ENCODE results near the gene PLA2G4D. TPM values are rescaled to one million over a fixed set of nuclear protein-coding genes. Genes with fewer than 3 reads are reported as not detected.

The PLA2G4D gene
- polyA plus RNA-seq, result 1 to 10 TPM; 1.0 to 4.5 TPM

GRCh38 chr15:42094512-42094963 lies at the start of gene PLA2G4D:
Gene PLA2G4D (minus strand): TSS chr15:42094562. CDS start chr15:42094459, 103 bp downstream.
- WGBS, 2 donors, result 48 to 60% methylated on average over 6 of the region's 6 CpGs
- no peak within 1 kb of the TSS for H3K27ac ChIP-seq (ENCODE audit: low read depth in 2 of 2, low read length in 1 of 2)
- H3K9me3 ChIP-seq (ENCODE audit: control insufficient read depth in 2 of 2, insufficient read depth in 1 of 2, low read depth in 1 of 2, low read length in 1 of 2), result no peaks in the 10 kb centered on the region
- H3K4me1 ChIP-seq (ENCODE audit: control insufficient read depth in 2 of 2, insufficient read depth in 2 of 2, low read length in 1 of 2), result peaks cover 0 to 22% of the 10 kb centered on the region in 2 donors
- no peak within 1 kb of the TSS for H3K4me3 ChIP-seq (ENCODE audit: low read depth in 1 of 2, low read length in 2 of 2)
- H3K36me3 ChIP-seq (ENCODE audit: control insufficient read depth in 2 of 2, insufficient read depth in 2 of 2, low read length in 1 of 2), result no peaks in the 10 kb centered on the region
- H3K27me3 ChIP-seq (ENCODE audit: control insufficient read depth in 1 of 2, insufficient read depth in 2 of 2, low read length in 2 of 2), result no peaks in the 10 kb centered on the region

- Histone ChIP-seq H3K9me3 (ENCODE audit: control insufficient read depth in 2 of 2, insufficient read depth in 1 of 2, low read depth in 1 of 2, low read length in 1 of 2) (no peaks in the 10 kb centered on the region), H3K4me3 (ENCODE audit: low read depth in 1 of 2, low read length in 2 of 2) (no peak overlapping the region), H3K36me3 (ENCODE audit: control insufficient read depth in 2 of 2, insufficient read depth in 2 of 2, low read length in 1 of 2) (no peaks in the 10 kb centered on the region), H3K4me1 (ENCODE audit: control insufficient read depth in 2 of 2, insufficient read depth in 2 of 2, low read length in 1 of 2) (peaks cover 0 to 6% of the 10 kb centered on the region in 2 donors), H3K27me3 (ENCODE audit: control insufficient read depth in 1 of 2, insufficient read depth in 2 of 2, low read length in 2 of 2) (no peaks in the 10 kb centered on the region), H3K27ac (ENCODE audit: low read depth in 2 of 2, low read length in 1 of 2) (no peak overlapping the region)
- 86 to 92% methylated on average over 4 of the region's 4 CpGs for WGBS, 2 donors
Observed at GRCh38 chr15:42143356-42143755, 49.0 kb upstream of the PLA2G4D start.

GRCh38 chr15:42141795-42142667 lies 47.7 kb upstream of the PLA2G4D start:
- no peak overlapping the region for H3K4me3 ChIP-seq (ENCODE audit: low read depth in 1 of 2, low read length in 2 of 2)
- no peaks in the 10 kb centered on the region for H3K27me3 ChIP-seq (ENCODE audit: control insufficient read depth in 1 of 2, insufficient read depth in 2 of 2, low read length in 2 of 2)
- H3K36me3 ChIP-seq (ENCODE audit: control insufficient read depth in 2 of 2, insufficient read depth in 2 of 2, low read length in 1 of 2), result no peaks in the 10 kb centered on the region
- 86 to 87% methylated on average over 21 of the region's 21 CpGs for WGBS, 2 donors
- H3K27ac ChIP-seq (ENCODE audit: low read depth in 2 of 2, low read length in 1 of 2), result no peak overlapping the region
- H3K4me1 ChIP-seq (ENCODE audit: control insufficient read depth in 2 of 2, insufficient read depth in 2 of 2, low read length in 1 of 2), result peaks cover 0 to 6% of the 10 kb centered on the region in 2 donors
- no peaks in the 10 kb centered on the region for H3K9me3 ChIP-seq (ENCODE audit: control insufficient read depth in 2 of 2, insufficient read depth in 1 of 2, low read depth in 1 of 2, low read length in 1 of 2)

GRCh38 chr15:42141246-42141645 lies 46.9 kb upstream of the PLA2G4D start:
- H3K36me3 ChIP-seq (ENCODE audit: control insufficient read depth in 2 of 2, insufficient read depth in 2 of 2, low read length in 1 of 2), result no peaks in the 10 kb centered on the region
- H3K9me3 ChIP-seq (ENCODE audit: control insufficient read depth in 2 of 2, insufficient read depth in 1 of 2, low read depth in 1 of 2, low read length in 1 of 2), result no peaks in the 10 kb centered on the region
- H3K27ac ChIP-seq (ENCODE audit: low read depth in 2 of 2, low read length in 1 of 2), result no peak overlapping the region
- H3K4me1 ChIP-seq (ENCODE audit: control insufficient read depth in 2 of 2, insufficient read depth in 2 of 2, low read length in 1 of 2), result peaks cover 0 to 6% of the 10 kb centered on the region in 2 donors
- WGBS, 2 donors, result 90% methylated on average over 7 of the region's 7 CpGs
- no peaks in the 10 kb centered on the region for H3K27me3 ChIP-seq (ENCODE audit: control insufficient read depth in 1 of 2, insufficient read depth in 2 of 2, low read length in 2 of 2)
- no peak overlapping the region for H3K4me3 ChIP-seq (ENCODE audit: low read depth in 1 of 2, low read length in 2 of 2)

GRCh38 chr15:42140383-42141070 lies 46.2 kb upstream of the PLA2G4D start:
- Histone ChIP-seq H3K9me3 (ENCODE audit: control insufficient read depth in 2 of 2, insufficient read depth in 1 of 2, low read depth in 1 of 2, low read length in 1 of 2) (no peaks in the 10 kb centered on the region), H3K27ac (ENCODE audit: low read depth in 2 of 2, low read length in 1 of 2) (no peak overlapping the region), H3K4me1 (ENCODE audit: control insufficient read depth in 2 of 2, insufficient read depth in 2 of 2, low read length in 1 of 2) (peaks cover 0 to 6% of the 10 kb centered on the region in 2 donors), H3K27me3 (ENCODE audit: control insufficient read depth in 1 of 2, insufficient read depth in 2 of 2, low read length in 2 of 2) (no peaks in the 10 kb centered on the region), H3K36me3 (ENCODE audit: control insufficient read depth in 2 of 2, insufficient read depth in 2 of 2, low read length in 1 of 2) (no peaks in the 10 kb centered on the region), H3K4me3 (ENCODE audit: low read depth in 1 of 2, low read length in 2 of 2) (no peak overlapping the region)
- 82 to 85% methylated on average over 8 of the region's 8 CpGs for WGBS, 2 donors

GRCh38 chr15:42139596-42139995 lies 45.2 kb upstream of the PLA2G4D start:
- 66 to 71% methylated on average over 6 of the region's 6 CpGs for WGBS, 2 donors
- Histone ChIP-seq H3K4me1 (ENCODE audit: control insufficient read depth in 2 of 2, insufficient read depth in 2 of 2, low read length in 1 of 2) (peaks cover 0 to 6% of the 10 kb centered on the region in 2 donors), H3K27me3 (ENCODE audit: control insufficient read depth in 1 of 2, insufficient read depth in 2 of 2, low read length in 2 of 2) (no peaks in the 10 kb centered on the region), H3K27ac (ENCODE audit: low read depth in 2 of 2, low read length in 1 of 2) (no peak overlapping the region), H3K9me3 (ENCODE audit: control insufficient read depth in 2 of 2, insufficient read depth in 1 of 2, low read depth in 1 of 2, low read length in 1 of 2) (no peaks in the 10 kb centered on the region), H3K36me3 (ENCODE audit: control insufficient read depth in 2 of 2, insufficient read depth in 2 of 2, low read length in 1 of 2) (no peaks in the 10 kb centered on the region), H3K4me3 (ENCODE audit: low read depth in 1 of 2, low read length in 2 of 2) (no peak overlapping the region)

GRCh38 chr15:42138968-42139386 lies 44.6 kb upstream of the PLA2G4D start:
- H3K4me3 ChIP-seq (ENCODE audit: low read depth in 1 of 2, low read length in 2 of 2), result no peak overlapping the region
- H3K4me1 ChIP-seq (ENCODE audit: control insufficient read depth in 2 of 2, insufficient read depth in 2 of 2, low read length in 1 of 2), result peaks cover 0 to 6% of the 10 kb centered on the region in 2 donors
- WGBS, 2 donors, result 47 to 57% methylated on average over 3 of the region's 3 CpGs
- H3K27ac ChIP-seq (ENCODE audit: low read depth in 2 of 2, low read length in 1 of 2), result no peak overlapping the region
- no peaks in the 10 kb centered on the region for H3K9me3 ChIP-seq (ENCODE audit: control insufficient read depth in 2 of 2, insufficient read depth in 1 of 2, low read depth in 1 of 2, low read length in 1 of 2)
- no peaks in the 10 kb centered on the region for H3K27me3 ChIP-seq (ENCODE audit: control insufficient read depth in 1 of 2, insufficient read depth in 2 of 2, low read length in 2 of 2)
- no peaks in the 10 kb centered on the region for H3K36me3 ChIP-seq (ENCODE audit: control insufficient read depth in 2 of 2, insufficient read depth in 2 of 2, low read length in 1 of 2)

- no peak overlapping the region for H3K4me3 ChIP-seq (ENCODE audit: low read depth in 1 of 2, low read length in 2 of 2)
- WGBS, 2 donors, result 85 to 88% methylated on average over 4 of the region's 4 CpGs
Observed at GRCh38 chr15:42138411-42138810, 44.0 kb upstream of the PLA2G4D start.

GRCh38 chr15:42137461-42138261 lies 43.3 kb upstream of the PLA2G4D start:
- H3K9me3 ChIP-seq (ENCODE audit: control insufficient read depth in 2 of 2, insufficient read depth in 1 of 2, low read depth in 1 of 2, low read length in 1 of 2), result no peaks in the 10 kb centered on the region
- H3K27me3 ChIP-seq (ENCODE audit: control insufficient read depth in 1 of 2, insufficient read depth in 2 of 2, low read length in 2 of 2), result no peaks in the 10 kb centered on the region
- H3K4me1 ChIP-seq (ENCODE audit: control insufficient read depth in 2 of 2, insufficient read depth in 2 of 2, low read length in 1 of 2), result peaks cover 0 to 6% of the 10 kb centered on the region in 2 donors
- WGBS, 2 donors, result 47 to 48% methylated on average over 11 of the region's 11 CpGs
- no peaks in the 10 kb centered on the region for H3K36me3 ChIP-seq (ENCODE audit: control insufficient read depth in 2 of 2, insufficient read depth in 2 of 2, low read length in 1 of 2)
- no peak overlapping the region for H3K27ac ChIP-seq (ENCODE audit: low read depth in 2 of 2, low read length in 1 of 2)
- no peak overlapping the region for H3K4me3 ChIP-seq (ENCODE audit: low read depth in 1 of 2, low read length in 2 of 2)

More at GRCh38 chr15:42138411-42138810, 44.0 kb upstream of the PLA2G4D start:
- Histone ChIP-seq H3K4me1 (ENCODE audit: control insufficient read depth in 2 of 2, insufficient read depth in 2 of 2, low read length in 1 of 2) (peaks cover 0 to 6% of the 10 kb centered on the region in 2 donors), H3K9me3 (ENCODE audit: control insufficient read depth in 2 of 2, insufficient read depth in 1 of 2, low read depth in 1 of 2, low read length in 1 of 2) (no peaks in the 10 kb centered on the region), H3K27ac (ENCODE audit: low read depth in 2 of 2, low read length in 1 of 2) (no peak overlapping the region), H3K27me3 (ENCODE audit: control insufficient read depth in 1 of 2, insufficient read depth in 2 of 2, low read length in 2 of 2) (no peaks in the 10 kb centered on the region), H3K36me3 (ENCODE audit: control insufficient read depth in 2 of 2, insufficient read depth in 2 of 2, low read length in 1 of 2) (no peaks in the 10 kb centered on the region)
